A549 (cell line): Measurements from ENCODE around the gene RBP3. TPM values are rescaled to one million over a fixed set of nuclear protein-coding genes. Genes with fewer than 3 reads are reported as not detected.

ENCODE experiments used
- ATAC-seq, 2 experiments: fragments of 200-7000 bp in 1 of 2; fragments of >200 bp in 1 of 2; cut with Nextera tagmentation in 1 of 2; cut with Tn5 transposase in 1 of 2; 3 replicates each; pipeline versions ENCODE4 v1.8.0 to v1.9.1; 2018 to 2020; ENCODE audit warnings: mild to moderate bottlenecking in 1 of 2, moderate library complexity in 1 of 2
- CTCF ChIA-PET: fragments of 300-600 bp; sonication (Branson Sonifier 250); formaldehyde crosslinking; extraction: SDS; loops from one replicate; lab custom pipeline; 2021; ENCODE audit warnings: antibody characterized with exemption, inconsistent platforms; lab: Yijun Ruan, JAX
- POLR2A ChIA-PET: fragments of 350-600 bp; formaldehyde crosslinking; extraction: SDS; loops from one replicate; lab custom pipeline; 2021; ENCODE audit warnings: antibody characterized with exemption, inconsistent platforms; lab: Yijun Ruan, JAX
- DNase-seq, 2 experiments: peaks; one replicate each; pipeline versions ENCODE4 v3.0.0 to v3.0.0-alpha.2; 2011 to 2016; ENCODE audit warnings: low read depth in 1 of 2, low spot score in 1 of 2
- FAIRE-seq: peaks from 2 replicates; lab custom pipeline; 2011; peaks lifted over from hg19 to GRCh38; lab: Jason Lieb, UNC
- H3K27ac ChIP-seq, 2 experiments: fragments of >200 bp; sonication (Bioruptor Twin); formaldehyde crosslinking; 3 replicates each; pipeline ENCODE4 v1.5.1; 2016 to 2017
- H3K4me1 ChIP-seq: fragments of >200 bp; sonication (Bioruptor Twin); formaldehyde crosslinking; 3 replicates; pipeline ENCODE4 v1.6.1; 2016
- H3K4me2 ChIP-seq: fragments of >200 bp; sonication (Bioruptor Twin); formaldehyde crosslinking; 3 replicates; pipeline ENCODE4 v1.6.1; 2016
- H3K4me3 ChIP-seq: fragments of >200 bp; sonication (Bioruptor Twin); formaldehyde crosslinking; 3 replicates; pipeline ENCODE4 v1.5.1; 2016
- H3K9me3 ChIP-seq: fragments of >200 bp; sonication (Bioruptor Twin); formaldehyde crosslinking; 3 replicates; pipeline ENCODE4 v1.6.1; 2016
- CHD4 ChIP-seq: fragments of 200-600 bp; sonication (generic); IDR thresholded peaks from 2 replicates; pipeline ENCODE4 v1.6.1; 2016; ENCODE audit warnings: antibody characterized with exemption, mild to moderate bottlenecking, borderline replicate concordance
- EHMT2 ChIP-seq: fragments of 200-600 bp; sonication (generic); IDR thresholded peaks from 2 replicates; pipeline ENCODE4 v1.6.1; 2016; ENCODE audit warnings: antibody characterized with exemption, low read depth, mild to moderate bottlenecking, moderate library complexity
- FOSL2 ChIP-seq, 2 experiments: fragments of 450-650 bp in 1 of 2; fragments of >200 bp in 1 of 2; sonication (Bioruptor Twin) in 1 of 2; formaldehyde crosslinking; IDR thresholded peaks; 2 replicates each; pipeline versions ENCODE4 v1.5.0 to v1.6.1; 2016 to 2020; ENCODE audit warnings: mild to moderate bottlenecking in 1 of 2, moderate library complexity in 1 of 2
- FOXS1 ChIP-seq: fragments of 250-450 bp; sonication (Bioruptor Pico); IDR thresholded peaks from 2 replicates; pipeline ENCODE4 v1.5.0; 2020; ENCODE audit warnings: mild to moderate bottlenecking, moderate library complexity
- GATA3 ChIP-seq: IDR thresholded peaks from 2 replicates; pipeline ENCODE4 v1.6.1; 2012; ENCODE audit warnings: borderline replicate concordance
- HDAC2 ChIP-seq: fragments of 200-600 bp; sonication (generic); IDR thresholded peaks from 2 replicates; pipeline ENCODE4 v1.6.1; 2016
- HEYL ChIP-seq: fragments of 250-450 bp; sonication (Bioruptor Pico); IDR thresholded peaks from 2 replicates; pipeline ENCODE4 v1.8.0; 2021; ENCODE audit warnings: mild to moderate bottlenecking, moderate library complexity
- JUN ChIP-seq, 2 experiments: fragments of >200 bp; sonication (Bioruptor Twin); formaldehyde crosslinking; IDR thresholded peaks; 2 replicates in 1 of 2; 3 replicates in 1 of 2; pipeline ENCODE4 v1.6.1; 2016 to 2017
- KDM5A ChIP-seq: fragments of 200-600 bp; sonication (generic); IDR thresholded peaks from 2 replicates; pipeline ENCODE4 v1.6.1; 2016; ENCODE audit warnings: antibody characterized with exemption, mild to moderate bottlenecking
- MAFK ChIP-seq: fragments of 450-650 bp; IDR thresholded peaks from 2 replicates; pipeline ENCODE4 v1.6.1; 2014; ENCODE audit not compliant: partially characterized antibody
- MAZ ChIP-seq: fragments of 150-350 bp; IDR thresholded peaks from 2 replicates; pipeline ENCODE4 v1.6.1; 2014; ENCODE audit warnings: antibody characterized with exemption, low read depth, low read length, borderline replicate concordance
- PHF8 ChIP-seq: fragments of 200-600 bp; sonication (generic); IDR thresholded peaks from 2 replicates; pipeline ENCODE4 v1.6.1; 2016; ENCODE audit warnings: low read depth, mild to moderate bottlenecking, antibody characterized with exemption, moderate library complexity, borderline replicate concordance
- TFCP2L1 ChIP-seq: fragments of 250-450 bp; sonication (Bioruptor Pico); IDR thresholded peaks from 2 replicates; pipeline ENCODE4 v1.5.0; 2021; ENCODE audit warnings: mild to moderate bottlenecking
- TP53 ChIP-seq: fragments of 250-450 bp; sonication (Bioruptor Pico); IDR thresholded peaks from 2 replicates; pipeline ENCODE4 v1.5.0; 2021; ENCODE audit warnings: mild to moderate bottlenecking, moderate library complexity
- ZC3H11A ChIP-seq: fragments of 450-650 bp; IDR thresholded peaks from 2 replicates; pipeline ENCODE4 v1.6.1; 2014; ENCODE audit warnings: antibody characterized with exemption, mild to moderate bottlenecking
- ZNF302 ChIP-seq: fragments of 250-450 bp; sonication (Bioruptor Pico); IDR thresholded peaks from 2 replicates; pipeline ENCODE4 v1.9.0; 2021; ENCODE audit warnings: inconsistent platforms, mild to moderate bottlenecking, moderate library complexity
- WGBS: methylation state at CpG from one replicate; pipeline ENCODE4 v1.1.6; 2017; ENCODE audit errors: missing lambda C conversion rate; 5-methylcytosine and 5-hydroxymethylcytosine counted together
- polyA plus RNA-seq, 4 experiments: library from polyadenylated mRNA; depleted of rRNA in 3 of 4; stranded (reverse); fragments of >200 nt; fragmentation: RNase III in 1 of 4; extraction: RNeasy Plus Mini Kit Qiagen cat#74134 plus additional on column Dnase treatment in 1 of 4; gene quantifications; 2 replicates in 3 of 4; 3 replicates in 1 of 4; pipeline ENCODE4 v1.2.3, GENCODE V29; 2011 to 2017
- TF ChIP-seq, protein P1 (sequence below): IDR thresholded peaks from 2 replicates; pipeline ENCODE4 v1.6.1; 2012
- TF ChIP-seq, protein P2 (sequence below): fragments of 250-450 bp; sonication (Bioruptor Pico); IDR thresholded peaks from 2 replicates; pipeline ENCODE4 v1.5.0; 2020; ENCODE audit warnings: low read depth, mild to moderate bottlenecking, moderate library complexity
- TF ChIP-seq, protein P3 (sequence below): fragments of 450-650 bp; IDR thresholded peaks from 2 replicates; pipeline ENCODE4 v1.6.1; 2014; ENCODE audit warnings: antibody characterized with exemption
- TF ChIP-seq, protein P4 (sequence below): IDR thresholded peaks from 2 replicates; pipeline ENCODE4 v1.6.1; 2012
- TF ChIP-seq, protein P5 (sequence below): fragments of >200 bp; sonication (Bioruptor Twin); formaldehyde crosslinking; IDR thresholded peaks from 2 replicates; pipeline ENCODE4 v1.6.1; 2016

Gene RBP3
- polyA plus RNA-seq, 2 of the 4 experiments (the other 2 are of a cell fraction): not detected

DNA sequence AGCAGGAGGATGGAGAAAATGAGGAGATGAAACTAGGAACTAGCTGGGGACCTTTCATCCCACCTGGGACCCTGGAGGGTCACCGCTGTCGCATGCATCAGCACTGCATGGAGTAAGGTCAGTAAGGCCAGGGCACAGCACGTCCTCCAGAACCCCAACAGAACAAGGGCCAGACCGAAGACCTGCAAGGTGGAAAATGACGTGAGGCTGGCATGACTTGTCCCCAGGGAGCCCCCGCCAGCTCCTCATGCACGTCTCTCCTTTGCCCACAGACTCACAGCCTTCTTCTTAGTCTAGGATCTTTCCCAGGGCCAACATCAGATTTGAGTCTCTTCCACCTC, 31.3 kb downstream of the RBP3 start:
- Histone ChIP-seq H3K4me2 (no peak overlapping the region), H3K4me1 (peaks cover 22% of the 10 kb centered on the region), H3K9me3 (no peaks in the 10 kb centered on the region), H3K4me3 (no peak overlapping the region), H3K27ac (no peak overlapping the region)
- TF ChIP-seq PHF8 (no peak), KDM5A (no peak), ZNF302 (CRISPR knock-in tag) (no peak), MAFK (no peak), TP53 (CRISPR knock-in tag) (no peak), EHMT2 (no peak), FOSL2 (IDR thresholded peaks at IDR 0.05) (no peak), FOSL2 (CRISPR knock-in tag; IDR thresholded peaks at IDR 0.05) (no peak), ZC3H11A (no peak), HDAC2 (no peak)
- TF ChIP-seq, protein P1, sequence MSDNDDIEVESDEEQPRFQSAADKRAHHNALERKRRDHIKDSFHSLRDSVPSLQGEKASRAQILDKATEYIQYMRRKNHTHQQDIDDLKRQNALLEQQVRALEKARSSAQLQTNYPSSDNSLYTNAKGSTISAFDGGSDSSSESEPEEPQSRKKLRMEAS: no peak
- TF ChIP-seq, protein P2, sequence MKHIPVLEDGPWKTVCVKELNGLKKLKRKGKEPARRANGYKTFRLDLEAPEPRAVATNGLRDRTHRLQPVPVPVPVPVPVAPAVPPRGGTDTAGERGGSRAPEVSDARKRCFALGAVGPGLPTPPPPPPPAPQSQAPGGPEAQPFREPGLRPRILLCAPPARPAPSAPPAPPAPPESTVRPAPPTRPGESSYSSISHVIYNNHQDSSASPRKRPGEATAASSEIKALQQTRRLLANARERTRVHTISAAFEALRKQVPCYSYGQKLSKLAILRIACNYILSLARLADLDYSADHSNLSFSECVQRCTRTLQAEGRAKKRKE (CRISPR knock-in tag): no peak
- TF ChIP-seq, protein P3, sequence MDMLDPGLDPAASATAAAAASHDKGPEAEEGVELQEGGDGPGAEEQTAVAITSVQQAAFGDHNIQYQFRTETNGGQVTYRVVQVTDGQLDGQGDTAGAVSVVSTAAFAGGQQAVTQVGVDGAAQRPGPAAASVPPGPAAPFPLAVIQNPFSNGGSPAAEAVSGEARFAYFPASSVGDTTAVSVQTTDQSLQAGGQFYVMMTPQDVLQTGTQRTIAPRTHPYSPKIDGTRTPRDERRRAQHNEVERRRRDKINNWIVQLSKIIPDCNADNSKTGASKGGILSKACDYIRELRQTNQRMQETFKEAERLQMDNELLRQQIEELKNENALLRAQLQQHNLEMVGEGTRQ: no peak
- 63% methylated on average over 7 of the region's 7 CpGs for WGBS
- no peak for DNase-seq
- ChIA-PET POLR2A (no interaction called here), CTCF (interaction anchor here (1.0 to 1.6 kb wide), 5 partner anchors 11 to 1096 kb away, joined by 3 to 8 read pairs (median 4); no protein-coding TSS in a partner anchor)
- FAIRE-seq: no peak
- ATAC-seq: no peak

DNA sequence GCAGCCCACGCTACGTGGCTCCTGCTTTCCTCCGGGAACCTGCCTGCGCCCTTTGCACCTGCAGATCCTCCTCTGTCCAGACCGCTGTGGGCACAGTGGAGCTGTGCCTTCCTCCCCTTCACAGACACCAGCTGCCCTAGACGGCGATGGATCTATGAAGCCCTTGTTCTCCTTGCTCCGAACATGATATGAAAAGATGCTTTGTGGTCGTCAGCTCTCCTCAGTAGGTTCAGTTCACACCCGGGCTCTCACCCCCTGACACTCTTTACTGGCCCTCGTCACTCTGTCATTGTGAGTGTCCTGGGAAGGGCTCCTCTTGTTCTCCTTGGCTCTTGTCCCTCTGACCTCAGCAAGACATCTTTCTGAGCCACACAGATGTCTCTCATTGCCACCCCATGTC, 31.7 kb downstream of the RBP3 start:
- H3K4me3 ChIP-seq: no peak overlapping the region
- ATAC-seq (no peak), DNase-seq (no peak), FAIRE-seq (no peak)
- H3K9me3 ChIP-seq: no peaks in the 10 kb centered on the region
- TF ChIP-seq TP53 (CRISPR knock-in tag) (no peak), CHD4 (no peak), TFCP2L1 (CRISPR knock-in tag) (no peak), MAZ (no peak), HEYL (CRISPR knock-in tag) (no peak), FOXS1 (CRISPR knock-in tag) (no peak), GATA3 (no peak), JUN (IDR thresholded peaks at IDR 0.05) (no peak)
- TF ChIP-seq, protein P4, sequence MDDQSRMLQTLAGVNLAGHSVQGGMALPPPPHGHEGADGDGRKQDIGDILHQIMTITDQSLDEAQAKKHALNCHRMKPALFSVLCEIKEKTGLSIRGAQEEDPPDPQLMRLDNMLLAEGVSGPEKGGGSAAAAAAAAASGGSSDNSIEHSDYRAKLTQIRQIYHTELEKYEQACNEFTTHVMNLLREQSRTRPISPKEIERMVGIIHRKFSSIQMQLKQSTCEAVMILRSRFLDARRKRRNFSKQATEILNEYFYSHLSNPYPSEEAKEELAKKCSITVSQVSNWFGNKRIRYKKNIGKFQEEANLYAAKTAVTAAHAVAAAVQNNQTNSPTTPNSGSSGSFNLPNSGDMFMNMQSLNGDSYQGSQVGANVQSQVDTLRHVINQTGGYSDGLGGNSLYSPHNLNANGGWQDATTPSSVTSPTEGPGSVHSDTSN: no peak
- TF ChIP-seq, protein P3: no peak
- TF ChIP-seq, protein P5, sequence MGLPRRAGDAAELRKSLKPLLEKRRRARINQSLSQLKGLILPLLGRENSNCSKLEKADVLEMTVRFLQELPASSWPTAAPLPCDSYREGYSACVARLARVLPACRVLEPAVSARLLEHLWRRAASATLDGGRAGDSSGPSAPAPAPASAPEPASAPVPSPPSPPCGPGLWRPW: no peak
- H3K4me2 ChIP-seq: no peak overlapping the region
- ChIA-PET CTCF (interaction anchor here (1.0 to 1.3 kb wide), 4 partner anchors 16 to 1096 kb away, joined by 3 to 8 read pairs (median 4); no protein-coding TSS in a partner anchor), POLR2A (interaction anchor here (0.6 kb wide), 1 partner anchor 24 kb away, joined by 4 read pairs; no protein-coding TSS in a partner anchor)
- no peak overlapping the region for H3K27ac ChIP-seq
- WGBS: 81% methylated on average over 10 of the region's 11 CpGs
- H3K4me1 ChIP-seq: peaks cover 23% of the 10 kb centered on the region
